ENCODE measurements around the gene GGA3. TPM values are rescaled to one million over a fixed set of nuclear protein-coding genes. Genes with fewer than 3 reads are reported as not detected.

Gene GGA3, protein sequence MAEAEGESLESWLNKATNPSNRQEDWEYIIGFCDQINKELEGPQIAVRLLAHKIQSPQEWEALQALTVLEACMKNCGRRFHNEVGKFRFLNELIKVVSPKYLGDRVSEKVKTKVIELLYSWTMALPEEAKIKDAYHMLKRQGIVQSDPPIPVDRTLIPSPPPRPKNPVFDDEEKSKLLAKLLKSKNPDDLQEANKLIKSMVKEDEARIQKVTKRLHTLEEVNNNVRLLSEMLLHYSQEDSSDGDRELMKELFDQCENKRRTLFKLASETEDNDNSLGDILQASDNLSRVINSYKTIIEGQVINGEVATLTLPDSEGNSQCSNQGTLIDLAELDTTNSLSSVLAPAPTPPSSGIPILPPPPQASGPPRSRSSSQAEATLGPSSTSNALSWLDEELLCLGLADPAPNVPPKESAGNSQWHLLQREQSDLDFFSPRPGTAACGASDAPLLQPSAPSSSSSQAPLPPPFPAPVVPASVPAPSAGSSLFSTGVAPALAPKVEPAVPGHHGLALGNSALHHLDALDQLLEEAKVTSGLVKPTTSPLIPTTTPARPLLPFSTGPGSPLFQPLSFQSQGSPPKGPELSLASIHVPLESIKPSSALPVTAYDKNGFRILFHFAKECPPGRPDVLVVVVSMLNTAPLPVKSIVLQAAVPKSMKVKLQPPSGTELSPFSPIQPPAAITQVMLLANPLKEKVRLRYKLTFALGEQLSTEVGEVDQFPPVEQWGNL
- total RNA-seq (2014; rRNA removed; shearing (Covaris generic)) (29.4 and 54.3 TPM in 2 replicates), polyA plus RNA-seq (2016; fragmentation: Nextera tagmentation; extraction: Ambion mirVana) (20.8 and 22.5 TPM in 2 replicates)
- long read RNA-seq, full-length matches to known transcripts = 2 of 10 reads
- long read RNA-seq, partial matches to known transcripts = 1 of 10 reads
- long read RNA-seq, other reads (novel, unspliced or antisense) = 7 of 10 reads

GRCh38 chr17:75261336-75262111 is at the start of gene GGA3, which contains the start of gene MRPS7:
TSS of gene GGA3 (minus strand) at chr17:75261606. CDS start at chr17:75261587, 19 bp downstream.
TSS of gene MRPS7 (plus strand) at chr17:75261879. CDS start at chr17:75261901, 22 bp downstream.
- Histone ChIP-seq H2AFZ (peak within 1 kb of the TSS; percentile 87), H3K27me3 (ENCODE audit: insufficient read depth) (no peaks in the 10 kb centered on the region), H3K79me2 (replicated peaks; ENCODE audit: insufficient read depth) (peaks cover 74% of the 10 kb centered on the region), H3K4me1 (ENCODE audit: insufficient read depth) (peaks cover 9% of the 10 kb centered on the region), H3K4me3 (peak within 1 kb of the TSS; percentile 98), H3K9me2 (ENCODE audit: insufficient read depth) (no peaks in the 10 kb centered on the region), H3K36me3 (ENCODE audit: insufficient read depth) (peaks cover 19% of the 10 kb centered on the region), H3K4me2 (peak within 1 kb of the TSS; percentile 94), H3F3A (replicated peaks; ENCODE audit: low read depth) (peaks cover 28% of the 10 kb centered on the region), H3K27ac (ENCODE audit: low read depth) (peak within 1 kb of the TSS; percentile 98), H4K20me1 (replicated peaks; ENCODE audit: insufficient read depth) (peaks cover 8% of the 10 kb centered on the region)
- Mint-ChIP-seq H3K27ac (peak within 1 kb of the TSS; percentile 100), H3K36me3 (ENCODE audit: low read depth) (peaks cover 41% of the 10 kb centered on the region; the same call in 2 of the 3 replicates), H3K9me3 (no peaks in the 10 kb centered on the region), H3K27me3 (ENCODE audit: insufficient read depth, low read depth, poor library complexity) (peaks cover 5% of the 10 kb centered on the region), H3K4me3 (peak within 1 kb of the TSS; percentile 91), H3K4me1 (peaks cover 23% of the 10 kb centered on the region)
- ATAC-seq (peak; percentile 94), DNase-seq (ENCODE audit: low spot score) (peak; percentile 98)
- peak; percentile 52; the same call in 1 of the 2 replicates for TF ChIP-seq ETS1 (IDR thresholded peaks at IDR 0.05)
- no peak for TF ChIP-seq EZH2 (IDR thresholded peaks at IDR 0.05; ENCODE audit: low read depth, unreplicated experiment)
- TF ChIP-seq JUNB (IDR thresholded peaks at IDR 0.05; ENCODE audit: unreplicated experiment) = no peak
- peak; percentile 79 for TF ChIP-seq CREB1 (CRISPR knock-in tag; IDR thresholded peaks at IDR 0.05; ENCODE audit: low read depth)
- TF ChIP-seq POLR2AphosphoS5 (IDR thresholded peaks at IDR 0.05; ENCODE audit: low read depth) = peak; percentile 75

- Histone ChIP-seq H3K4me3 (no peak overlapping the region), H3K9me2 (ENCODE audit: insufficient read depth) (no peaks in the 10 kb centered on the region), H4K20me1 (replicated peaks; ENCODE audit: insufficient read depth) (no peaks in the 10 kb centered on the region), H3K4me2 (no peak overlapping the region), H2AFZ (no peak overlapping the region), H3K27ac (ENCODE audit: low read depth) (no peak overlapping the region), H3K4me1 (ENCODE audit: insufficient read depth) (no peaks in the 10 kb centered on the region; the same call in 1 of the 2 replicates), H3K79me2 (replicated peaks; ENCODE audit: insufficient read depth) (no peaks in the 10 kb centered on the region), H3K27me3 (ENCODE audit: insufficient read depth) (no peaks in the 10 kb centered on the region), H3F3A (replicated peaks; ENCODE audit: low read depth) (no peaks in the 10 kb centered on the region), H3K36me3 (ENCODE audit: insufficient read depth) (no peaks in the 10 kb centered on the region)
- ATAC-seq (peak; percentile 63), DNase-seq (ENCODE audit: low spot score) (no peak)
- peaks cover 7% of the 10 kb centered on the region for H3K27me3 Mint-ChIP-seq (ENCODE audit: insufficient read depth, low read depth, poor library complexity)
- H3K4me3 Mint-ChIP-seq = no peak overlapping the region
- peaks cover 4% of the 10 kb centered on the region; the same call in 1 of the 3 replicates for H3K4me1 Mint-ChIP-seq
- no peaks in the 10 kb centered on the region for H3K9me3 Mint-ChIP-seq
- peak overlapping the region; percentile 41 for H3K27ac Mint-ChIP-seq
- TF ChIP-seq EZH2 (IDR thresholded peaks at IDR 0.05; ENCODE audit: low read depth, unreplicated experiment) = no peak
- TF ChIP-seq EZH2phosphoT487 (IDR thresholded peaks at IDR 0.05; ENCODE audit: unreplicated experiment) = no peak
- TF ChIP-seq ZNF331 (CRISPR knock-in tag; IDR thresholded peaks at IDR 0.05; ENCODE audit: low read depth) = no peak
- no peak for TF ChIP-seq ETS1 (IDR thresholded peaks at IDR 0.05)
- TF ChIP-seq ZNF114 (CRISPR knock-in tag; IDR thresholded peaks at IDR 0.05) = no peak
- TF ChIP-seq JUNB (IDR thresholded peaks at IDR 0.05; ENCODE audit: unreplicated experiment) = no peak
- no peak for TF ChIP-seq POLR2AphosphoS5 (IDR thresholded peaks at IDR 0.05; ENCODE audit: low read depth)
- H3K36me3 Mint-ChIP-seq (ENCODE audit: low read depth) = no peaks in the 10 kb centered on the region
Observed at GRCh38 chr17:75308732-75309629, 47.6 kb upstream of the GGA3 start.

Data from GM23338 (cell line).